Globus pallidus (tissue), 1 donor: Measurements from ENCODE around the gene OR52E1.

Experiments used
- DNase-seq: peaks from one replicate; pipeline ENCODE4 v3.0.0-alpha.2; 2015; ENCODE audit warnings: low spot score

Gene OR52E1

GRCh38 chr11:5117588-5117987 is 48.2 kb downstream of the OR52E1 start:
- no peak for DNase-seq

GRCh38 chr11:5118893-5119292 is 49.5 kb downstream of the OR52E1 start:
- DNase-seq, result no peak
